Activated CD4-positive, alpha-beta T cell treated with anti-CD3 and anti-CD28 coated beads, Interleukin-2, Interleukin-4, amounts not matched to agents 100 ng/mL and 50 ng/mL, durations not matched to agents 16 hours and 8 hours (primary cell): ENCODE results near the gene PIP4K2B.

ENCODE experiments used
- DNase-seq: peaks from one replicate; pipeline ENCODE4 v3.0.0-alpha.2; 2020; ENCODE audit warnings: low spot score

The PIP4K2B gene

GRCh38 chr17:38777641-38778250, 21.6 kb downstream of the PIP4K2B start:
- no peak for DNase-seq

- no peak for DNase-seq
These were observed 26.1 kb downstream of the PIP4K2B start for GRCh38 chr17:38773258-38773657.

GRCh38 chr17:38768417-38768816, 30.9 kb downstream of the PIP4K2B start:
- no peak for DNase-seq

- DNase-seq: no peak
These were observed 33.0 kb downstream of the PIP4K2B start for GRCh38 chr17:38766341-38766740.

- no peak for DNase-seq
These were observed 37.1 kb downstream of the PIP4K2B start for GRCh38 chr17:38762231-38762630.

GRCh38 chr17:38761612-38762011, 37.7 kb downstream of the PIP4K2B start:
- peak; percentile 27 for DNase-seq

- no peak for DNase-seq
These were observed 46.3 kb downstream of the PIP4K2B start for GRCh38 chr17:38753071-38753506.

- DNase-seq: peak; percentile 100
These were observed 46.9 kb downstream of the PIP4K2B start, which contains the start of gene PSMB3 for GRCh38 chr17:38752308-38753070. Gene PSMB3 (plus strand): TSS chr17:38752741. CDS start chr17:38752827, 86 bp downstream.

- peak; percentile 86 for DNase-seq
These were observed 47.5 kb downstream of the PIP4K2B start for GRCh38 chr17:38751808-38752307.

- DNase-seq: no peak
These were observed 48.1 kb downstream of the PIP4K2B start for GRCh38 chr17:38751144-38751807.

- no peak for DNase-seq
These were observed 48.8 kb downstream of the PIP4K2B start for GRCh38 chr17:38750312-38751121.

GRCh38 chr17:38750044-38750311, 49.4 kb downstream of the PIP4K2B start:
- DNase-seq: no peak

- DNase-seq: no peak
These were observed 49.9 kb downstream of the PIP4K2B start for GRCh38 chr17:38749223-38750043.

GRCh38 chr17:38748892-38749222, 50.5 kb downstream of the PIP4K2B start:
- DNase-seq: no peak

- DNase-seq: no peak
These were observed 51.0 kb downstream of the PIP4K2B start, which contains the start of gene PCGF2 for GRCh38 chr17:38748149-38748891. Gene PCGF2 (minus strand): TSS chr17:38748336. CDS start chr17:38740402, 7,934 bp downstream.

GRCh38 chr17:38747463-38748148, 51.8 kb downstream of the PIP4K2B start:
- DNase-seq: no peak

- DNase-seq: no peak
These were observed 52.4 kb downstream of the PIP4K2B start for GRCh38 chr17:38746849-38747462.

- DNase-seq: no peak
These were observed 53.1 kb downstream of the PIP4K2B start for GRCh38 chr17:38746004-38746848.

GRCh38 chr17:38745545-38745944, 53.8 kb downstream of the PIP4K2B start:
- no peak for DNase-seq
